HG03571 (cell line): ENCODE measurements around the gene HNMT.
"Not testable (repeated sequence)": the region's sequence is repeated elsewhere in the genome, so short reads cannot be mapped to it uniquely, and the experiment has no call there.

Experiments
- ATAC-seq: cut with Tn5 transposase; IDR thresholded peaks from one replicate; pipeline ENCODE4 v1.9.1; 2021; ENCODE audit not compliant: unreplicated experiment

HNMT gene

GRCh38 chr2:138037090-138037489, 72.8 kb downstream of the HNMT start:
- no peak for ATAC-seq

GRCh38 chr2:138040616-138041015, 76.3 kb downstream of the HNMT start:
- ATAC-seq: no peak

- no peak for ATAC-seq
These were observed 78.0 kb downstream of the HNMT start for GRCh38 chr2:138042311-138042710.

- not testable (repeated sequence) for ATAC-seq
These were observed 79.3 kb downstream of the HNMT start for GRCh38 chr2:138043588-138043987.

- no peak for ATAC-seq
These were observed 94.2 kb downstream of the HNMT start for GRCh38 chr2:138058427-138058826.

GRCh38 chr2:138059487-138060300, 95.4 kb downstream of the HNMT start:
- no peak for ATAC-seq

- no peak for ATAC-seq
These were observed 96.0 kb downstream of the HNMT start for GRCh38 chr2:138060301-138060635.

GRCh38 chr2:138061961-138062360, 97.7 kb downstream of the HNMT start:
- ATAC-seq: no peak

- no peak for ATAC-seq
These were observed 98.9 kb downstream of the HNMT start for GRCh38 chr2:138063181-138063580.
